Measurements from ENCODE around the gene P4HA2. TPM values are rescaled to one million over a fixed set of nuclear protein-coding genes. Genes with fewer than 3 reads are reported as not detected.

Gene P4HA2
- total and polyA plus RNA-seq, 9 of the 15 experiments (the other 6 are each of a cell fraction or from before 2014, with no cell fraction given), result 9.6 to 50.0 (median 12.7) TPM

GRCh38 chr5:132246806-132247205 lies 19.2 kb upstream of the P4HA2 start:
- no TSS peak for BruUV-seq (replicated peaks)

More at GRCh38 chr5:132246806-132247205, 19.2 kb upstream of the P4HA2 start:
- H3K36me3 ChIP-seq (ENCODE audit: control insufficient read depth, insufficient read depth, low read length), result no peaks in the 10 kb centered on the region
- DNase-seq (ENCODE audit: extremely low read depth in 1 of 4, low spot score in 3 of 4) (no peak), FAIRE-seq (no peak), ATAC-seq (no peak)
- no peaks in the 10 kb centered on the region for H3K79me2 ChIP-seq (ENCODE audit: control insufficient read depth, insufficient read depth, low read length)
- H3K9me3 ChIP-seq (replicated peaks; ENCODE audit: control insufficient read depth, insufficient read depth, low read depth, low read length), result peaks cover 4% of the 10 kb centered on the region; the same call in 1 of the 2 replicates
- H3K4me1 ChIP-seq (replicated peaks in 1 of 2; ENCODE audit: control insufficient read depth in 2 of 2, insufficient read depth in 2 of 2, low read length in 2 of 2), result peaks cover 0 to 3% of the 10 kb centered on the region in 2 experiments; a peak in 1 of 5 replicates
- H4K20me1 ChIP-seq (replicated peaks; ENCODE audit: control insufficient read depth, insufficient read depth, low read length), result no peaks in the 10 kb centered on the region
- TF ChIP-seq ZNF232 (CRISPR knock-in tag; IDR thresholded peaks at IDR 0.05) (no peak), HSF4 (CRISPR knock-in tag; IDR thresholded peaks at IDR 0.05; ENCODE audit: borderline replicate concordance) (no peak), TRIM24 (IDR thresholded peaks at IDR 0.05) (peak in 1 of 2 experiments; percentile 68; a peak in 2 of 4 replicates), LEF1 (IDR thresholded peaks at IDR 0.05) (0 out of 2 replicates have a peak, but pooled peaks have one; percentile 26), SMARCA5 (IDR thresholded peaks at IDR 0.05) (no peak), TRIM28 (IDR thresholded peaks at IDR 0.05) (peak; percentile 89), NR1H2 (CRISPR knock-in tag; IDR thresholded peaks at IDR 0.05) (no peak), ZNF280A (IDR thresholded peaks at IDR 0.05; ENCODE audit: low read depth, partially characterized antibody) (peak; percentile 78), ZEB2 (IDR thresholded peaks at IDR 0.05) (0 out of 2 replicates have a peak, but pooled peaks have one; percentile 38), ZNF518B (CRISPR knock-in tag; IDR thresholded peaks at IDR 0.05) (no peak), CBX3 (IDR thresholded peaks at IDR 0.05; ENCODE audit: borderline replicate concordance in 1 of 2, low read length in 2 of 2) (peak in 1 of 2 experiments; percentile 88; a peak in 1 of 3 replicates), THAP7 (CRISPR knock-in tag; IDR thresholded peaks at IDR 0.05) (no peak), HMG20A (CRISPR knock-in tag; conservative IDR thresholded peaks at IDR 0.05) (no peak)
- in situ Hi-C loops (cut with MboI) (no loop called here), intact Hi-C loops (cut with micrococcal nuclease) (no loop called here)
- H3K9me1 ChIP-seq (ENCODE audit: control insufficient read depth, insufficient read depth, low read length), result no peaks in the 10 kb centered on the region
- H3K4me2 ChIP-seq (ENCODE audit: insufficient read depth, low read length), result no peak overlapping the region
- POLR2A ChIA-PET, result interaction anchor here (0.7 to 1.7 kb wide), 3 partner anchors 9 to 54 kb away, joined by 3 read pairs; no protein-coding TSS in a partner anchor
- no peak overlapping the region for H2AFZ ChIP-seq (ENCODE audit: low read depth, low read length)
- CTCF ChIA-PET (ENCODE audit: low intra/inter-chr PET ratio), result no interaction called here
- H3K27me3 ChIP-seq (ENCODE audit: control insufficient read depth in 2 of 2, insufficient read depth in 2 of 2, low read length in 2 of 2), result no peaks in the 10 kb centered on the region
- H3K4me3 ChIP-seq, result no peak overlapping the region
- H3K27ac ChIP-seq (ENCODE audit: extremely low read depth, low read depth, low read length), result no peak overlapping the region
- no peak overlapping the region for H3K9ac ChIP-seq (ENCODE audit: insufficient read depth in 1 of 2, low read depth in 2 of 2, low read length in 2 of 2)

Measured in K562 (cell line).